Natural killer cell (primary cell): ENCODE data around the gene ITPKB. TPM values are rescaled to one million over a fixed set of nuclear protein-coding genes. Genes with fewer than 3 reads are reported as not detected.

Experiments
- ATAC-seq, 3 donors: fragments of 150-1000 bp in 2 of 3; fragments of 200-7000 bp in 1 of 3; cut with Tn5 transposase; 1 replicate in 1 of 3; 2 replicates in 2 of 3; pipeline ENCODE4 v1.10.0; 2021; ENCODE audit warnings: mild to moderate bottlenecking in 2 of 3, moderate library complexity in 2 of 3
- DNase-seq, 2 donors: peaks; one replicate each; pipeline versions ENCODE4 v3.0.0 to v3.0.0-alpha.2; 2013 to 2021; ENCODE audit warnings: mixed read lengths in 1 of 2
- H3K27ac ChIP-seq: one replicate; pipeline ENCODE4 v1.5.1; 2013; ENCODE audit warnings: mild to moderate bottlenecking, low read length
- H3K27me3 ChIP-seq: one replicate; pipeline ENCODE4 v1.6.1; 2013; ENCODE audit warnings: low read length; ENCODE audit not compliant: control insufficient read depth, insufficient read depth
- H3K36me3 ChIP-seq: one replicate; pipeline ENCODE4 v1.6.1; 2013; ENCODE audit warnings: low read length; ENCODE audit not compliant: control insufficient read depth, insufficient read depth
- H3K4me1 ChIP-seq: one replicate; pipeline ENCODE4 v1.6.1; 2013; ENCODE audit warnings: low read length; ENCODE audit not compliant: control insufficient read depth, insufficient read depth
- H3K4me3 ChIP-seq: one replicate; pipeline ENCODE4 v1.5.1; 2013; ENCODE audit warnings: low read length
- H3K9me3 ChIP-seq: one replicate; pipeline ENCODE4 v1.6.1; 2013; ENCODE audit warnings: low read length; ENCODE audit not compliant: control insufficient read depth, insufficient read depth
- H3K27ac Mint-ChIP-seq, 2 donors: one replicate each; pipeline ENCODE4 v1.8.0; 2022; ENCODE audit warnings: mild to moderate bottlenecking in 2 of 2, mixed read lengths in 2 of 2, moderate library complexity in 1 of 2
- H3K27me3 Mint-ChIP-seq, 2 donors: one replicate each; pipeline ENCODE4 v1.8.0; 2022; ENCODE audit warnings: low read depth in 2 of 2, mixed read lengths in 2 of 2
- H3K36me3 Mint-ChIP-seq: one replicate; pipeline ENCODE4 v1.8.0; 2022; ENCODE audit warnings: mixed read lengths
- H3K4me1 Mint-ChIP-seq, 2 donors: one replicate each; pipeline ENCODE4 v1.8.0; 2022; ENCODE audit warnings: mixed read lengths in 2 of 2
- H3K4me3 Mint-ChIP-seq: one replicate; pipeline ENCODE4 v1.8.0; 2022; ENCODE audit warnings: mild to moderate bottlenecking, moderate library complexity, mixed read lengths
- H3K9me3 Mint-ChIP-seq, 2 donors: one replicate each; pipeline ENCODE4 v1.8.0; 2022; ENCODE audit warnings: mixed read lengths in 2 of 2
- CTCF ChIP-seq: fragments of 200-600 bp; IDR thresholded peaks from one replicate; pipeline ENCODE4 v1.8.0; 2022; ENCODE audit warnings: antibody characterized with exemption
- WGBS: methylation state at CpG from one replicate; pipeline ENCODE4 v1.1.7; 2013; ENCODE audit warnings: missing lambda C conversion rate; ENCODE audit not compliant: insufficient coverage; 5-methylcytosine and 5-hydroxymethylcytosine counted together
- intact Hi-C: fragments of 100-400 bp; cut with micrococcal nuclease; formaldehyde crosslinking; loops from one replicate; pipeline ENCODE4 v1.14.2; 2022
- total RNA-seq, 4 donors: library from RNA; stranded (reverse); fragments of 120-200 nt in 1 of 4; gene quantifications; one replicate each; pipeline versions ENCODE4 v1.2.3 to v1.2.4, GENCODE V29; 2013 to 2022

ITPKB gene
- total RNA-seq, 3 donors from 2014 or later (not counting 1 experiment from before 2014, with no cell fraction given): 92.2 to 133 (median 99.0) TPM

GRCh38 chr1:226681652-226682493 lies 57.2 kb downstream of the ITPKB start:
- no peak overlapping the region for H3K4me3 Mint-ChIP-seq

GRCh38 chr1:226680653-226681052 lies 58.4 kb downstream of the ITPKB start:
- TF ChIP-seq CTCF: no peak
- H3K4me3 ChIP-seq: no peak overlapping the region
- no peaks in the 10 kb centered on the region for H3K36me3 Mint-ChIP-seq
- WGBS: 79% methylated on average over 5 of the region's 5 CpGs
- DNase-seq (no peak), ATAC-seq (no peak)
- H3K36me3 ChIP-seq: peaks cover 3% of the 10 kb centered on the region
- no peaks in the 10 kb centered on the region for H3K9me3 Mint-ChIP-seq
- peaks cover 99 to 100% of the 10 kb centered on the region in 2 donors for H3K4me1 Mint-ChIP-seq
- peak overlapping the region; percentile 97 to 99 for H3K27ac Mint-ChIP-seq
- no peaks in the 10 kb centered on the region for H3K27me3 ChIP-seq
- peaks cover 96% of the 10 kb centered on the region for H3K4me1 ChIP-seq
- intact Hi-C loops: no loop called here
- peak overlapping the region; percentile 91 for H3K4me3 Mint-ChIP-seq
- no peaks in the 10 kb centered on the region for H3K27me3 Mint-ChIP-seq
- peak overlapping the region; percentile 94 for H3K27ac ChIP-seq
- no peaks in the 10 kb centered on the region for H3K9me3 ChIP-seq

More at GRCh38 chr1:226681652-226682493, 57.2 kb downstream of the ITPKB start:
- Mint-ChIP-seq H3K4me1 (peaks cover 98 to 99% of the 10 kb centered on the region in 2 donors), H3K36me3 (no peaks in the 10 kb centered on the region), H3K27ac (peak overlapping the region; percentile 97 to 99), H3K9me3 (no peaks in the 10 kb centered on the region), H3K27me3 (no peaks in the 10 kb centered on the region)
- DNase-seq (no peak), ATAC-seq (no peak)
- no peak for TF ChIP-seq CTCF
- Histone ChIP-seq H3K9me3 (no peaks in the 10 kb centered on the region), H3K36me3 (peaks cover 3% of the 10 kb centered on the region), H3K27me3 (no peaks in the 10 kb centered on the region), H3K27ac (peak overlapping the region; percentile 32), H3K4me1 (peaks cover 96% of the 10 kb centered on the region), H3K4me3 (no peak overlapping the region)
- WGBS: 96% methylated on average over 4 of the region's 4 CpGs
- intact Hi-C loops: no loop called here

DNA sequence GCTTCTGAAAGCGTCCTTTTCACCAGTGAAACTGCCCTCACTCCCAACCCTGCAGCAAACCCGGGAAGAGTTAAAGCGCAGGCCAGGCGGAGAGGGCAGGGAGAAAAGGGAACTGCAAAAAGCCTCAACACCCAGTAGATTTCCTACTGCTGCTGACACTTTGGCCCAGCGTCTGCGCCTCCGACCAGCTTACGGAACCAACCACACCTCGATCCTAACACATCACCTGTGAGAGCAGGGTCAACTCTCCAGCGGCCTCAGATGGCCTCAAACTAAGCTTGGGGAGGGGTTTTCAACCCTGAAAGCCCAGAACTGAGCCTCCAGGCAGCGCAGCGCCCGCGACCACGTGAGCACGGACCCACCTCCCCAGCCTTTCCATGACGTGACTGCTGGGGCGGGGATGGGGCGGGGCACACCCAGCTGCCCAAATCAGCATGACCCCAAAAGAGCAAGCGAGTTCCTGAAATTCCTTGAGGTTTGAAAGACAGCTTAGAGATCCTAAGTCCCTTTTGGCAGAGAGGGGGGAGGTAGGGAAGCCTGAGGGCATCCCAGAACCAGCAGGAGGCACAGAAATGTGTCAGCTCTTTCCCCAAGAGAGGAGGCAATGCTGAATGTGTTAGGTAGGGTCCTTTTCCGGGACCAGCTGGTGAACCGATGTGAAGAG lies 59.1 kb downstream of the ITPKB start:
- H3K9me3 Mint-ChIP-seq: no peaks in the 10 kb centered on the region
- peak; percentile 11 to 52 (median 38) for ATAC-seq

More for the DNA sequence above, 59.1 kb downstream of the ITPKB start:
- Histone ChIP-seq H3K4me1 (peaks cover 96% of the 10 kb centered on the region), H3K27me3 (no peaks in the 10 kb centered on the region), H3K36me3 (peaks cover 3% of the 10 kb centered on the region), H3K4me3 (peak overlapping the region; percentile 26), H3K27ac (peak overlapping the region; percentile 94), H3K9me3 (no peaks in the 10 kb centered on the region)
- DNase-seq: peak; percentile 69 to 86
- Mint-ChIP-seq H3K4me1 (peaks cover 99 to 100% of the 10 kb centered on the region in 2 donors), H3K27ac (peak overlapping the region; percentile 97 to 99), H3K4me3 (peak overlapping the region; percentile 91), H3K27me3 (no peaks in the 10 kb centered on the region), H3K36me3 (no peaks in the 10 kb centered on the region)
- no peak for TF ChIP-seq CTCF
- WGBS: 6% methylated on average over 21 of the region's 22 CpGs
- intact Hi-C loops: loop anchor here (5.0 kb wide), 1 partner anchor 38 kb away; no protein-coding TSS in a partner anchor
